Measurements from ENCODE around the gene CRYAA. TPM values are rescaled to one million over a fixed set of nuclear protein-coding genes. Genes with fewer than 3 reads are reported as not detected.

CRYAA gene
- total RNA-seq, 4 donors from 2014 or later, result not detected

GRCh38 chr21:43195121-43196021, 26.6 kb downstream of the CRYAA start:
- TF ChIP-seq CTCF (IDR thresholded peaks at IDR 0.05; ENCODE audit: low read depth), result no peak

GRCh38 chr21:43196826-43197225, 28.0 kb downstream of the CRYAA start:
- TF ChIP-seq CTCF (IDR thresholded peaks at IDR 0.05; ENCODE audit: low read depth), result no peak

GRCh38 chr21:43198376-43198775, 29.6 kb downstream of the CRYAA start:
- no peak for TF ChIP-seq CTCF (IDR thresholded peaks at IDR 0.05; ENCODE audit: low read depth)

GRCh38 chr21:43201491-43201890, 32.7 kb downstream of the CRYAA start:
- no peak for TF ChIP-seq CTCF (IDR thresholded peaks at IDR 0.05; ENCODE audit: low read depth)

GRCh38 chr21:43203591-43203990, 34.8 kb downstream of the CRYAA start:
- TF ChIP-seq CTCF (IDR thresholded peaks at IDR 0.05; ENCODE audit: low read depth), result no peak

GRCh38 chr21:43204638-43205037, 35.8 kb downstream of the CRYAA start:
- no peak for TF ChIP-seq CTCF (IDR thresholded peaks at IDR 0.05; ENCODE audit: low read depth)

GRCh38 chr21:43206231-43207042, 37.6 kb downstream of the CRYAA start:
- no peak for TF ChIP-seq CTCF (IDR thresholded peaks at IDR 0.05; ENCODE audit: low read depth)
